Measurements from ENCODE around the gene PEX12.
"Not testable (repeated sequence)": the region's sequence is repeated elsewhere in the genome, so short reads cannot be mapped to it uniquely, and the experiment has no call there.

The PEX12 gene

DNA sequence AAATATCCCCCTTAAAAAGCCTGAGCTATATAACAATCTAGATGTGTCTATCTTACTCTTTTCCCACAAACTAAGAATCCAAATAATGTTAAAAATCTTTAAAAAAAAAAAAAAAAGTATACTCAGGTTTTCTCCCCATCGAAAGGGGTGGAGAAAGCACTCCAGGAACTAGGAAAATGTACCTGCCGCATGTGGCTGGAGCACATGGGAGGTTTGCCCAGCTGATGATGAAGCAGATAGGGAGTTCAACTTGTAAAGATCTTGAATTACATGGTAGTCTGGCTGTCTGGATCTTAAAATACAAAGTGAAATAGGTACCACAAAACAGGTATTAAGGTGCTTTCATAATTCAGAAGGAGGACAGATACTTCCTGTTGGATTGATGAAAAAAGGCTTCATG, 9.0 kb downstream of the PEX12 start:
- H4K8ac ChIP-seq (ENCODE audit: low read length), result no peak overlapping the region

DNA sequence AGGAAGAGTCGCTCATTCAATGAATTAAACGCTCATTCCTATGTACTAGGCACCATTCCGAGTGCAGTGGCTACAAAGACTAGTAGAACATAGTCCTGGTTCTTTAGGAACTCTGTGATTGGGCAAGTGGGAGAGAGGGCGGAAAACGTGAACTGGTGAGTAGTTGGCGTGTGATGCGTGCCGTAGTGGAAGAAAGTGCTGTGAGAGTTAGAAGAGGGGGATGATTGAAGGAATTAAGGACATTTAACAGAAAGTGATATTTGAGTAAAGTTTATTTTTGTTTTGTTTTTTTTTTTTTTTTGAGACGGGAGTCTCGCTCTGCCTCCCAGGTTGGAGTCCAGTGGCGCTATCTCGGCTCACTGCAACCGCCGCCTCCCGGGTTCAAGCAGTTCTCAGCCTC, 9.8 kb downstream of the PEX12 start:
- Histone ChIP-seq H3K18ac (ENCODE audit: low read depth in 1 of 2, low read length in 2 of 2) (no peak overlapping the region), H3K14ac (ENCODE audit: low read length in 2 of 2) (no peak overlapping the region), H3K9ac (ENCODE audit: low read length) (peak overlapping the region; percentile 97), H4K8ac (ENCODE audit: low read length) (no peak overlapping the region), H2AFZ (ENCODE audit: low read depth, low read length) (peak overlapping the region; percentile 54), H3K36me3 (ENCODE audit: control insufficient read depth in 1 of 2, insufficient read depth in 2 of 2, low read depth in 1 of 2, low read length in 2 of 2) (peaks cover 1 to 5% of the 10 kb centered on the region in 2 experiments), H2BK120ac (ENCODE audit: low read depth, low read length) (no peak overlapping the region), H3K23ac (ENCODE audit: low read length in 2 of 2) (no peak overlapping the region), H2AK5ac (ENCODE audit: low read length, severe bottlenecking) (no peak overlapping the region), H4K91ac (ENCODE audit: low read length) (no peak overlapping the region), H3K4ac (ENCODE audit: low read depth in 1 of 2, low read length in 2 of 2) (no peak overlapping the region), H3K4me3 (ENCODE audit: insufficient read depth in 1 of 2, low read depth in 1 of 2, low read length in 2 of 2) (peak overlapping the region; percentile 38 to 95), H3K4me1 (ENCODE audit: control insufficient read depth, insufficient read depth, low read depth, low read length) (peaks cover 8% of the 10 kb centered on the region), H3K27me3 (ENCODE audit: control insufficient read depth in 1 of 2, insufficient read depth in 1 of 2, low read length in 2 of 2) (peaks cover 3 to 5% of the 10 kb centered on the region in 2 experiments), H2BK15ac (ENCODE audit: low read depth, poor library complexity, severe bottlenecking) (no peak overlapping the region), H3K4me2 (ENCODE audit: low read length, poor library complexity, severe bottlenecking) (peak overlapping the region; percentile 48), H2BK12ac (ENCODE audit: low read length in 2 of 2) (no peak overlapping the region), H2BK5ac (ENCODE audit: low read depth, low read length, poor library complexity, severe bottlenecking) (no peak overlapping the region), H3K9me3 (ENCODE audit: control insufficient read depth, low read length) (no peaks in the 10 kb centered on the region), H3K27ac (ENCODE audit: low read length, poor library complexity, severe bottlenecking) (no peak overlapping the region), H3K79me1 (replicated peaks; ENCODE audit: low read length, poor library complexity, severe bottlenecking) (peaks cover 14% of the 10 kb centered on the region)
- peak; percentile 80 for DNase-seq
- 45% methylated on average over 15 of the region's 15 CpGs for WGBS

More for the DNA sequence above, 9.0 kb downstream of the PEX12 start:
- Histone ChIP-seq H3K23ac (ENCODE audit: low read length in 2 of 2) (no peak overlapping the region), H4K91ac (ENCODE audit: low read length) (no peak overlapping the region), H3K27ac (ENCODE audit: low read length, poor library complexity, severe bottlenecking) (no peak overlapping the region), H3K9ac (ENCODE audit: low read length) (peak overlapping the region; percentile 97), H2AFZ (ENCODE audit: low read depth, low read length) (no peak overlapping the region), H3K9me3 (ENCODE audit: control insufficient read depth, low read length) (no peaks in the 10 kb centered on the region), H3K14ac (ENCODE audit: low read length in 2 of 2) (no peak overlapping the region), H3K4me3 (ENCODE audit: insufficient read depth in 1 of 2, low read depth in 1 of 2, low read length in 2 of 2) (peak overlapping the region in 1 of 2 experiments; percentile 95), H2BK5ac (ENCODE audit: low read depth, low read length, poor library complexity, severe bottlenecking) (no peak overlapping the region), H3K4me1 (ENCODE audit: control insufficient read depth, insufficient read depth, low read depth, low read length) (peaks cover 8% of the 10 kb centered on the region), H2BK120ac (ENCODE audit: low read depth, low read length) (no peak overlapping the region), H3K4me2 (ENCODE audit: low read length, poor library complexity, severe bottlenecking) (no peak overlapping the region), H3K36me3 (ENCODE audit: control insufficient read depth in 1 of 2, insufficient read depth in 2 of 2, low read depth in 1 of 2, low read length in 2 of 2) (peaks cover 5 to 9% of the 10 kb centered on the region in 2 experiments), H2BK15ac (ENCODE audit: low read depth, poor library complexity, severe bottlenecking) (no peak overlapping the region), H3K18ac (ENCODE audit: low read depth in 1 of 2, low read length in 2 of 2) (no peak overlapping the region), H3K27me3 (ENCODE audit: control insufficient read depth in 1 of 2, insufficient read depth in 1 of 2, low read length in 2 of 2) (peaks cover 3 to 5% of the 10 kb centered on the region in 2 experiments), H2AK5ac (ENCODE audit: low read length, severe bottlenecking) (no peak overlapping the region), H2BK12ac (ENCODE audit: low read length in 2 of 2) (no peak overlapping the region), H3K4ac (ENCODE audit: low read depth in 1 of 2, low read length in 2 of 2) (no peak overlapping the region), H3K79me1 (replicated peaks; ENCODE audit: low read length, poor library complexity, severe bottlenecking) (peaks cover 14% of the 10 kb centered on the region)
- 98% methylated on average over 2 of the region's 2 CpGs for WGBS
- DNase-seq, result no peak

DNA sequence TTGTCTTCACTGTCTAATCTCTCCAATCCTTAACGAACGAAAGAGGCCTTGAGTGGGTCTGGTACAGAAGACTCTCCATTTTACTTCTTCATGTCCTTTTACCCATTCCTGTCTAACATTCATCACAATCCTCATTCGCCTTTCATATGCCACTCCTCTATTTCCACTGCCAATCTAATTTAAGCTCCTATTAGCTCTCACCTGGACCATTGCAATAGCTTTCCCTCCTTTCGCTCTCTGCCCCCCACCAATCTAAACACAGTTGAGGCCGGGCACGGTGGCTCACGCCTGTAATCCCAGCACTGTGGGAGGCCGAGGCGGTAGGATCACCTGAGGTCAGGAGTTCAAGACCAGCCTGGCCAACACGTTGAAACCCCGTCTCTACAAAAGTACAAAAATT, 11.4 kb downstream of the PEX12 start:
- Histone ChIP-seq H2BK120ac (ENCODE audit: low read depth, low read length) (no peak overlapping the region), H3K4me2 (ENCODE audit: low read length, poor library complexity, severe bottlenecking) (no peak overlapping the region), H3K36me3 (ENCODE audit: control insufficient read depth in 1 of 2, insufficient read depth in 2 of 2, low read depth in 1 of 2, low read length in 2 of 2) (no peaks in the 10 kb centered on the region)

DNA sequence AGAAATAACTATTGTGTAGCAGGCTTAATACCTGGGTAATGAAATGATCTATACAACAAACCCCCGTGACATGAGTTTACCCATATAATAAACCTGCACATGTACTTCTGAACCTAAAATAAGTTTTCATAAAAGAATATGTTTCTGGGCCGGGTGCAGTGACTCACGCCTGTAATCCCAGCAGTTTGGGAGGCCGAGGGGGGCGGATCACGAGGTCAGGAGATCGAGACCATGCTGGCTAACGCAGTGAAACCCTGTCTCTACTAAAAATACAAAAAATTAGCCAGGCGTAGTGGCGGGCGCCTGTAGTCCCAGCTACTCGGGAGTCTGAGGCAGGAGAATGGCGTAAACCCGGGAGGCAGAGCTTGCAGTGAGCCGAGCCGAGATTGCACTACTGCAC, 15.2 kb downstream of the PEX12 start:
- 88% methylated on average over 9 of the region's 16 CpGs for WGBS
- H2BK12ac ChIP-seq (ENCODE audit: low read length in 2 of 2); DNase-seq; H3K9me3 ChIP-seq (ENCODE audit: control insufficient read depth, low read length); H4K8ac ChIP-seq (ENCODE audit: low read length); H3K27ac ChIP-seq (ENCODE audit: low read length, poor library complexity, severe bottlenecking); H2BK15ac ChIP-seq (ENCODE audit: low read depth, poor library complexity, severe bottlenecking); H2AFZ ChIP-seq (ENCODE audit: low read depth, low read length); H2BK120ac ChIP-seq (ENCODE audit: low read depth, low read length); H4K91ac ChIP-seq (ENCODE audit: low read length); H3K4ac ChIP-seq (ENCODE audit: low read depth in 1 of 2, low read length in 2 of 2); H3K79me1 ChIP-seq (replicated peaks; ENCODE audit: low read length, poor library complexity, severe bottlenecking); H3K14ac ChIP-seq (ENCODE audit: low read length in 2 of 2); H2BK5ac ChIP-seq (ENCODE audit: low read depth, low read length, poor library complexity, severe bottlenecking); H3K4me3 ChIP-seq (ENCODE audit: insufficient read depth in 1 of 2, low read depth in 1 of 2, low read length in 2 of 2); H3K4me2 ChIP-seq (ENCODE audit: low read length, poor library complexity, severe bottlenecking); H3K18ac ChIP-seq (ENCODE audit: low read depth in 1 of 2, low read length in 2 of 2); H3K4me1 ChIP-seq (ENCODE audit: control insufficient read depth, insufficient read depth, low read depth, low read length); H3K36me3 ChIP-seq (ENCODE audit: control insufficient read depth in 1 of 2, insufficient read depth in 2 of 2, low read depth in 1 of 2, low read length in 2 of 2); H3K23ac ChIP-seq (ENCODE audit: low read length in 2 of 2); H3K9ac ChIP-seq (ENCODE audit: low read length); H2AK5ac ChIP-seq (ENCODE audit: low read length, severe bottlenecking): not testable (repeated sequence)
- H3K27me3 ChIP-seq (ENCODE audit: control insufficient read depth in 1 of 2, insufficient read depth in 1 of 2, low read length in 2 of 2), result peaks cover 7 to 15% of the 10 kb centered on the region in 2 experiments

More for the DNA sequence above, 11.4 kb downstream of the PEX12 start:
- Histone ChIP-seq H3K18ac (ENCODE audit: low read depth in 1 of 2, low read length in 2 of 2) (no peak overlapping the region), H3K79me1 (replicated peaks; ENCODE audit: low read length, poor library complexity, severe bottlenecking) (peaks cover 9% of the 10 kb centered on the region), H3K27ac (ENCODE audit: low read length, poor library complexity, severe bottlenecking) (no peak overlapping the region), H3K9ac (ENCODE audit: low read length) (peak overlapping the region; percentile 97), H4K8ac (ENCODE audit: low read length) (peak overlapping the region; percentile 94), H3K14ac (ENCODE audit: low read length in 2 of 2) (no peak overlapping the region), H2AK5ac (ENCODE audit: low read length, severe bottlenecking) (no peak overlapping the region), H3K4me1 (ENCODE audit: control insufficient read depth, insufficient read depth, low read depth, low read length) (peaks cover 8% of the 10 kb centered on the region), H2BK5ac (ENCODE audit: low read depth, low read length, poor library complexity, severe bottlenecking) (no peak overlapping the region), H3K4me3 (ENCODE audit: insufficient read depth in 1 of 2, low read depth in 1 of 2, low read length in 2 of 2) (peak overlapping the region in 1 of 2 experiments; percentile 95), H3K27me3 (ENCODE audit: control insufficient read depth in 1 of 2, insufficient read depth in 1 of 2, low read length in 2 of 2) (peaks cover 3 to 5% of the 10 kb centered on the region in 2 experiments), H3K23ac (ENCODE audit: low read length in 2 of 2) (no peak overlapping the region), H4K91ac (ENCODE audit: low read length) (no peak overlapping the region), H2AFZ (ENCODE audit: low read depth, low read length) (no peak overlapping the region), H3K4ac (ENCODE audit: low read depth in 1 of 2, low read length in 2 of 2) (no peak overlapping the region), H2BK12ac (ENCODE audit: low read length in 2 of 2) (no peak overlapping the region), H2BK15ac (ENCODE audit: low read depth, poor library complexity, severe bottlenecking) (no peak overlapping the region), H3K9me3 (ENCODE audit: control insufficient read depth, low read length) (no peaks in the 10 kb centered on the region)
- WGBS, result 79% methylated on average over 11 of the region's 11 CpGs
- no peak for DNase-seq

Data from mesenchymal stem cell (in vitro differentiated cells and primary cell).